Epithelial cell of proximal tubule (primary cell): ENCODE results near the gene SRGAP3. TPM values are rescaled to one million over a fixed set of nuclear protein-coding genes. Genes with fewer than 3 reads are reported as not detected.

Experiments used
- DNase-seq: peaks from one replicate; pipeline ENCODE4 v3.0.0-alpha.2; 2011; ENCODE audit warnings: low read depth
- H3K4me3 ChIP-seq: 2 replicates; pipeline ENCODE4 v1.5.1; 2011; ENCODE audit warnings: low read depth, mild to moderate bottlenecking, low read length
- total RNA-seq: library from RNA; depleted of rRNA; stranded (reverse); fragments of >200 nt; gene quantifications from 2 replicates; pipeline ENCODE4 v1.2.3, GENCODE V29; 2015
- TF ChIP-seq, protein P1 (sequence below): conservative IDR thresholded peaks from 2 replicates; pipeline ENCODE4 v1.5.1; 2012; ENCODE audit warnings: low read depth, mild to moderate bottlenecking, low read length

Gene SRGAP3
- total RNA-seq, 1 donor from 2014 or later, result 3.4 TPM

DNA sequence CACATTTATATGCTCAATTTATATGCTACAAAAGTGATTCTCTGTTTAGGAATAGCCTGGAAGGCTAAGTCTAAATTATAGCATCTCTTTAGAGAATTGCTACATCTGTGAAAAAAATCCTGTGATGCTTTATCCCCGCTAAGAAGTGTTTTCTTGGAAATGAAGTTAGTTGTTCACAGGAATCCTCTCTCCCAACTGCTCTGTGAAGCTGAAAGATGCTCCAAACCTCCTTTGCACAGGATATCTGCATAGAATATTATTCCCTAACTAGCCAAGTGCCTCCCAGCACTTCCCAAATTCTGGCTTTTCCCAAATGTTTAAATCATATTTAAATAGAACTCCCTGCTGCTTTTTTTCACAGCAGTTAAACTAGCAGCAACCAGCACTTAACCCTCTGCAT lies 132.2 kb downstream of the SRGAP3 start:
- TF ChIP-seq, protein P1, sequence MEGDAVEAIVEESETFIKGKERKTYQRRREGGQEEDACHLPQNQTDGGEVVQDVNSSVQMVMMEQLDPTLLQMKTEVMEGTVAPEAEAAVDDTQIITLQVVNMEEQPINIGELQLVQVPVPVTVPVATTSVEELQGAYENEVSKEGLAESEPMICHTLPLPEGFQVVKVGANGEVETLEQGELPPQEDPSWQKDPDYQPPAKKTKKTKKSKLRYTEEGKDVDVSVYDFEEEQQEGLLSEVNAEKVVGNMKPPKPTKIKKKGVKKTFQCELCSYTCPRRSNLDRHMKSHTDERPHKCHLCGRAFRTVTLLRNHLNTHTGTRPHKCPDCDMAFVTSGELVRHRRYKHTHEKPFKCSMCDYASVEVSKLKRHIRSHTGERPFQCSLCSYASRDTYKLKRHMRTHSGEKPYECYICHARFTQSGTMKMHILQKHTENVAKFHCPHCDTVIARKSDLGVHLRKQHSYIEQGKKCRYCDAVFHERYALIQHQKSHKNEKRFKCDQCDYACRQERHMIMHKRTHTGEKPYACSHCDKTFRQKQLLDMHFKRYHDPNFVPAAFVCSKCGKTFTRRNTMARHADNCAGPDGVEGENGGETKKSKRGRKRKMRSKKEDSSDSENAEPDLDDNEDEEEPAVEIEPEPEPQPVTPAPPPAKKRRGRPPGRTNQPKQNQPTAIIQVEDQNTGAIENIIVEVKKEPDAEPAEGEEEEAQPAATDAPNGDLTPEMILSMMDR, result no peak
- DNase-seq, result no peak
- no peak overlapping the region for H3K4me3 ChIP-seq

DNA sequence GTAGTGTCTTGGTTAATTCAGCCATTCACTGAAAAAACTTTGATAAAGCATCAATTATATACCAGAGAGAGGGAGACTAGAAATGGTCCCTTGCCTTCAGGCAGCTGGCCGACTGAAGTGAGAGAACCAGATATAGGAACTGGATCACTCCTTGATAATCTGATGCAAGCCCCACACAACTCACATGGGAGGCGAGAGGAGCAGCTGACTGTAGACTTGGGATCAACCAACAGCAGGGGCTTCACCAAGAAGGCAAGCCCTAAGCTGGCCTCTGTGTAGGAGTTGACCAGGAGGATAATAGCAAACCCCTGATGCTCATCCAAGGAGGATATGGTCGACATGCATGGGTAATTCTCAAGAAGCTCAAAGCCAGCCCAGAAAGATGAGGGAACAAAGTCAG lies 133.1 kb downstream of the SRGAP3 start:
- no peak overlapping the region for H3K4me3 ChIP-seq
- TF ChIP-seq, protein P1, result no peak
- DNase-seq, result no peak

DNA sequence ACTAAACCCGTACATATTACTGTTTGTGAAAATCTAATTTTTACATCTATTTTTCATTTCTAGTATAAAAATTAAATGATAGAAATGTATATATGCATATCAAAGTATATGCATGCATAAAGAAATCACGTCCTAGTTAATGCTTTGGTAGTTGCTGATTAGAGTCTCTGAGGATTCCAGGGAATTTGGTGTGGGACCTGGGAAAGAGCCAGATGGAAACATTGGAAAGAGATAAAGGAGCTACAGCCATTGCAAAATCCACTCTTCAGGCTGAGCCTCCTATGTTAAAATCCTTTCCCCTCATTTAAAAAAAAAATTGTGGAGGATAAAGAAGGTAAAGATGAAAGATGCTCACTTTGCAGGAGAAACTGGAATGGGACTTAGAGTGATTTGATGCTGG lies 134.1 kb downstream of the SRGAP3 start:
- TF ChIP-seq, protein P1, result no peak
- H3K4me3 ChIP-seq, result no peak overlapping the region
- no peak for DNase-seq

DNA sequence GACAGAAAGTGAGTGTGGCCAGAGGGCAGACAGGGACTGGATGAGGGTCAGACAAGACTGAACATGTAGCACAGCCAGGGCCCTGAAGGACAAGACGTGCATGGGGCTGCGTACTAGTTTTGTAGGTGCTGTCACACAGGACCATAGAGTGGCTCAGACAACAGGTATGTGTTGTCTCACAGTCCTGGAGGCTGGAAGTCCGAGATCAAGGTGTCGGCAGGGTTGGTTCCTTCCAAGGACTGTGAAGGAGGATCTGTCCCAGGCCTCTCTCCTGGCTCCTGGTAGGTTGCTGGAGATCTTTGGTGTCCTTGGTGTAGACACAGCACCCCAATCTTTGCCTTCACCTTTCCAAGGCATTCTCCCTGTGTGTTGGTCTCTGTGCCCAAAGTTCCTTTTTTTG lies 136.4 kb downstream of the SRGAP3 start:
- H3K4me3 ChIP-seq, result no peak overlapping the region
- TF ChIP-seq, protein P1, result no peak
- DNase-seq, result no peak

DNA sequence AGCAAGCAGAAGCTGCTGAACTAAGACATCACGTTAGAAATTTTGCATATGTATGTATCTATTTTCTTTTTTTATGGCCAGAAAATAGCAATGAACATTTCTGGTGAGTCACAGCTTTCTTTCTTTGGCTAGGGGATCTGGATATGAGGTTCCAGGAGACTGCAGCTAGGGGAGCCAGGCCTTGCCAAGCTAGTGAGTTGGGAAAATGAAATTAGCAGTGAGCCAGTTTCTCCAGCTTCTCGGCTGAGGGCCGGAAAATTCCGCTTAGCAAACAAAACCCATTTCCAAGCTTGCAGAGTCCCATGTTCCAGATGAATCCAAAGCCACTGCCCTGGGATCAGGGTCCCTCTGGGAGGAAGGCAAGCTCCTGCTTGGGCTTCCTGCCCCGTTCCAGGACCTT lies 137.6 kb downstream of the SRGAP3 start:
- no peak overlapping the region for H3K4me3 ChIP-seq
- TF ChIP-seq, protein P1, result peak; percentile 7
- no peak for DNase-seq

DNA sequence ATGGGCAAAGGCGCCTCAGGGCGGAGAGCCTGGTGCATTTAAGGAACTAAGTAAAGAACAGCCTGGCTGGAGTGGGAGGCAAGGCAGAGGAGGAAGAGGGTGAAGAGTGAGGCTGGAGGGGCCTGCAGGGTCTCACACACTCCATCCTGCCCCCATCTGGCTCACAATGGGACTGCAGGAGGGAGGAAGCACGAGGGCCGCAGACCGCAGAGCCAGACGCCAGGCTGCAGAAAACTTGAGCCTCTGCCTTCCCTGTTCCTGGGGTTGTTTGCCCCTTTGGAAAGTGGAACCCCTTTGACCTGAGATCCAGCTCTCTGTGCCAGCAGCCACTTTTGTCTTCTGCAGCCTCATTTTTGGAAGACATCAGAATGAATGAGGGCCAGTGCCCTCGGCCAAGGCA lies 138.0 kb downstream of the SRGAP3 start:
- DNase-seq, result no peak
- TF ChIP-seq, protein P1, result no peak
- H3K4me3 ChIP-seq, result no peak overlapping the region

DNA sequence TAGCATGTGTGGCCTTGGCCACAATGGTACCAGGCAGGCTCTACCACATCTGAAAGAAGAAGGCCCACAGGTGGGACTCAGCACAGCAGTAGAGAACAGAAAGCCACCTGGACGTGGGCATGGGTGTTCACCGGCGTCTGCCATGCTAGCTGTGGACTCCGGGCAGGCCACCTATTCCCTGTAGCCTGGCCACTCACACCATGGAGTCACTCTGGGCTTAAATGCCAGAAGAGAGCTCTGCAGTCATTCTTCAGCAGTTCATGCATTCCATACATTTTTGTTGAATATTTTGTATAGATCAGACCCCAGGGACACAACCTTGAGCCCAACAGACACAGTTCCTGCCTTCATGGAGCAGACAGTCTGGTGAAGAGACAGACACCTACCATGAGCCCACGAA lies 138.6 kb downstream of the SRGAP3 start:
- DNase-seq, result no peak
- TF ChIP-seq, protein P1, result no peak
- no peak overlapping the region for H3K4me3 ChIP-seq
